DMS53 treated with DMSO at 0.1 percent for 48 hours (cell line): ENCODE data around the gene SLC1A4.

Source experiments
- DNase-seq: peaks from one replicate; lab custom pipeline; 2025; ENCODE audit not compliant: unreplicated experiment; lab: John Stamatoyannopoulos, UW

The SLC1A4 gene

DNA sequence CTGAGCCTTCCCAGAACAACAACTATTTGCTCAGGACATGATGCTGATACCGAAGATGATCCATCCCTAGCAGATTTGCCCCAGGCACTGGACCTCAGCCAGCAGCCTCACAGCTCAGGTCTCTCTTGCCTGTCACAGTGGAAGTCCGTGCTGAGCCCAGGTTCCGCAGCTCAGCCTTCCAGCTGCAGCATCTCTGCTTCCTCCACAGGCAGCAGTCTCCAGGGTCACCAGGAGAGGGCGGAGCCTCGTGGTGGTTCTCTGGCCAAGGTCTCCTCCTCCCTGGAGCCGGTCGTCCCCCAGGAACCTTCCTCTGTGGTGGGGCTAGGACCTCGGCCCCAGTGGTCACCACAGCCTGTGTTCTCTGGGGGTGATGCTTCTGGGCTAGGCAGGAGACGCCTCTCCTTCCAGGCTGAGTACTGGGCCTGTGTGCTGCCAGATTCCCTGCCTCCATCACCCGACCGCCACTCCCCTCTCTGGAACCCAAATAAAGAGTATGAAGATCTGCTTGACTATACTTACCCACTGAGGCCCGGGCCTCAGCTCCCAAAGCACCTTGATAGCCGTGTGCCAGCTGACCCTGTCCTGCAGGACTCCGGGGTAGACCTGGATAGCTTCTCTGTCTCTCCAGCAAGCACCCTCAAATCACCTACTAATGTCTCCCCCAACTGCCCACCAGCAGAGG is 82.4 kb downstream of the SLC1A4 start:
- no peak for DNase-seq

DNA sequence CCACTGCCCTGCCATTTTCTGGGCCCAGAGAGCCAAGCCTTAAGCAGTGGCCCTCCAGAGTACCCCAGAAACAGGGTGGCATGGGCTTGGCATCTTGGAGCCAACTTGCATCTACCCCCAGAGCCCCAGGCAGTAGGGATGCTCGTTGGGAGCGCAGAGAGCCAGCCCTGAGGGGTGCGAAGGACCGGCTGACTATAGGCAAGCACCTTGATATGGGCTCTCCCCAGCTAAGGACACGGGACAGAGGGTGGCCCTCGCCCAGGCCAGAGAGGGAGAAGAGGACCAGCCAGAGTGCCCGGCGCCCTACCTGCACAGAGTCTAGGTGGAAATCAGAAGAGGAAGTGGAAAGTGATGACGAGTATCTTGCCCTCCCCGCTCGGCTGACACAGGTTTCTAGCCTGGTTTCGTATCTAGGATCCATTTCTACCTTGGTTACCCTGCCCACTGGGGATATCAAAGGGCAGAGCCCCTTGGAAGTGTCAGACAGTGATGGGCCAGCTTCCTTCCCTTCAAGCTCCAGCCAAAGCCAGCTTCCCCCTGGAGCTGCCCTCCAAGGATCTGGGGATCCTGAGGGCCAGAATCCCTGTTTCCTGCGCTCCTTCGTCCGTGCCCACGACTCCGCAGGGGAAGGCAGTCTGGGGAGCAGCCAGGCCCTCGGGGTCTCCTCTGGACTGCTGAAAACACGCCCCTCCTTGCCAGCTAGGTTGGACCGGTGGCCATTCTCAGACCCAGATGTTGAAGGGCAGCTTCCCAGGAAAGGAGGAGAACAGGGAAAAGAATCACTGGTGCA is 83.2 kb downstream of the SLC1A4 start:
- no peak for DNase-seq
